K562 (cell line): ENCODE data around the gene COL23A1. TPM values are rescaled to one million over a fixed set of nuclear protein-coding genes. Genes with fewer than 3 reads are reported as not detected.

Source experiments
- ATAC-seq: fragments of 200-7000 bp; cut with Tn5 transposase; 3 replicates; pipeline ENCODE4 v1.9.1; 2020; ENCODE audit warnings: moderate library complexity
- BruUV-seq: library from RNA; stranded (reverse); fragments of 400-500 nt; replicated peaks from 2 replicates; lab custom pipeline; 2021; lab: Mats Ljungman, UMichigan
- CTCF ChIA-PET: fragments of 300-600 bp; formaldehyde crosslinking; extraction: SDS; loops from one replicate; lab custom pipeline; 2021; ENCODE audit warnings: low intra/inter-chr PET ratio; lab: Yijun Ruan, JAX
- POLR2A ChIA-PET: fragments of 300-600, 350-650 bp; sonication (Branson Sonifier 250); formaldehyde crosslinking; extraction: SDS; loops from one replicate; lab custom pipeline; 2021; ENCODE audit warnings: antibody characterized with exemption, inconsistent platforms; lab: Yijun Ruan, JAX
- DNase-seq, 4 experiments: peaks; one replicate each; pipeline versions ENCODE4 v3.0.0 to v3.0.0-alpha.2; 2011 to 2018; ENCODE audit warnings: low spot score in 3 of 4, mixed read lengths in 3 of 4; ENCODE audit errors: extremely low read depth in 1 of 4
- FAIRE-seq: peaks from 2 replicates; lab custom pipeline; 2011; peaks lifted over from hg19 to GRCh38; lab: Jason Lieb, UNC
- H2AFZ ChIP-seq: 2 replicates; pipeline ENCODE4 v1.6.0; 2011; ENCODE audit warnings: low read depth, low read length, control low read depth, inconsistent platforms
- H3K27ac ChIP-seq: fragments of 200-600 bp; 3 replicates; pipeline ENCODE4 v1.8.0; 2011; ENCODE audit warnings: low read depth, mild to moderate bottlenecking, control low read depth, inconsistent platforms, low read length, moderate library complexity, mixed read lengths; ENCODE audit errors: extremely low read depth
- H3K27me3 ChIP-seq, 2 experiments: fragments of 300-600 bp in 1 of 2; 2 replicates in 1 of 2; 3 replicates in 1 of 2; pipeline versions ENCODE4 v1.6.0 to v1.8.0; 2011; ENCODE audit warnings: inconsistent platforms in 2 of 2, low read length in 2 of 2, mild to moderate bottlenecking in 1 of 2, mixed read lengths in 1 of 2, moderate library complexity in 1 of 2; ENCODE audit not compliant: control insufficient read depth in 2 of 2, insufficient read depth in 2 of 2
- H3K36me3 ChIP-seq: fragments of 300-600 bp; 3 replicates; pipeline ENCODE4 v1.8.0; 2011; ENCODE audit warnings: mild to moderate bottlenecking, low read length, inconsistent platforms; ENCODE audit not compliant: control insufficient read depth, insufficient read depth
- H3K4me1 ChIP-seq, 2 experiments: fragments of 200-600 bp in 1 of 2; replicated peaks in 1 of 2; 2 replicates in 1 of 2; 3 replicates in 1 of 2; pipeline versions ENCODE4 v1.5.1 to v1.8.0; 2011; ENCODE audit warnings: inconsistent platforms in 2 of 2, low read length in 2 of 2, mild to moderate bottlenecking in 1 of 2, mixed read lengths in 1 of 2, moderate library complexity in 1 of 2; ENCODE audit not compliant: control insufficient read depth in 2 of 2, insufficient read depth in 2 of 2
- H3K4me2 ChIP-seq: 2 replicates; pipeline ENCODE4 v1.6.1; 2011; ENCODE audit warnings: low read length, control low read depth, inconsistent platforms, mixed read lengths; ENCODE audit not compliant: insufficient read depth
- H3K4me3 ChIP-seq: fragments of 200-600 bp; sonication (generic), shearing (Covaris generic); 2 replicates; pipeline ENCODE4 v1.5.1; 2016; ENCODE audit warnings: control low read depth, inconsistent platforms
- H3K79me2 ChIP-seq: fragments of 200-600 bp; 3 replicates; pipeline ENCODE4 v1.8.0; 2011; ENCODE audit warnings: low read length, inconsistent platforms; ENCODE audit not compliant: control insufficient read depth, insufficient read depth
- H3K9ac ChIP-seq, 2 experiments: 2 replicates each; pipeline versions ENCODE4 v1.6.0 to v1.6.1; 2011; ENCODE audit warnings: low read depth in 2 of 2, low read length in 2 of 2, control low read depth in 1 of 2, inconsistent platforms in 1 of 2, mild to moderate bottlenecking in 1 of 2, mixed read lengths in 1 of 2; ENCODE audit not compliant: insufficient read depth in 1 of 2
- H3K9me1 ChIP-seq: one replicate; pipeline ENCODE4 v1.6.0; 2011; ENCODE audit warnings: inconsistent platforms, mild to moderate bottlenecking, low read length, moderate library complexity; ENCODE audit not compliant: control insufficient read depth, insufficient read depth
- H3K9me3 ChIP-seq: replicated peaks from 2 replicates; pipeline ENCODE4 v1.5.1; 2011; ENCODE audit warnings: low read depth, low read length, inconsistent platforms; ENCODE audit not compliant: control insufficient read depth, insufficient read depth
- H4K20me1 ChIP-seq: replicated peaks from 2 replicates; pipeline ENCODE4 v1.6.1; 2011; ENCODE audit warnings: low read length, inconsistent platforms, mixed read lengths; ENCODE audit not compliant: control insufficient read depth, insufficient read depth
- DPF2 ChIP-seq: fragments of 450-650 bp; IDR thresholded peaks from 2 replicates; pipeline ENCODE4 v1.6.1; 2016
- KDM1A ChIP-seq, 2 experiments: fragments of 450-650 bp; IDR thresholded peaks; 2 replicates each; pipeline ENCODE4 v1.6.1; 2016; ENCODE audit warnings: mild to moderate bottlenecking in 2 of 2
- PHB2 ChIP-seq: fragments of 450-650 bp; IDR thresholded peaks from 2 replicates; pipeline ENCODE4 v1.6.1; 2017; ENCODE audit warnings: low read depth
- TGIF2 ChIP-seq: sonication (generic); formaldehyde crosslinking; IDR thresholded peaks from 2 replicates; pipeline ENCODE4 v1.8.1; 2022; ENCODE audit warnings: mild to moderate bottlenecking, missing genetic modification reagents, moderate library complexity
- THAP7 ChIP-seq: fragments of 250-450 bp; sonication (Bioruptor Pico); IDR thresholded peaks from 2 replicates; pipeline ENCODE4 v1.5.0; 2021
- XRCC3 ChIP-seq: fragments of 450-650 bp; IDR thresholded peaks from 2 replicates; pipeline ENCODE4 v1.6.1; 2017; ENCODE audit warnings: mild to moderate bottlenecking, moderate library complexity
- ZBTB34 ChIP-seq: fragments of 250-450 bp; sonication (Bioruptor Pico); IDR thresholded peaks from 2 replicates; pipeline ENCODE4 v1.8.0; 2021; ENCODE audit warnings: mild to moderate bottlenecking, moderate library complexity
- ZNF408 ChIP-seq: fragments of 250-450 bp; sonication (Bioruptor Pico); IDR thresholded peaks from 2 replicates; pipeline ENCODE4 v1.4.0; 2020; ENCODE audit warnings: low read depth, mild to moderate bottlenecking, moderate library complexity
- WGBS: fragments of 100-300 bp; shearing (Covaris generic); methylation state at CpG from one replicate; pipeline ENCODE4 v1.1.6; 2016; ENCODE audit warnings: low coverage, mixed read lengths; ENCODE audit not compliant: insufficient coverage; ENCODE audit errors: missing lambda C conversion rate; 5-methylcytosine and 5-hydroxymethylcytosine counted together
- in situ Hi-C: fragments of 300-500 bp; cut with MboI; formaldehyde crosslinking; loops from 4 replicates; pipeline ENCODE4 v1.15.0; 2018; ENCODE audit warnings: inconsistent platforms, mixed read lengths
- intact Hi-C: fragments of 100-400 bp; cut with micrococcal nuclease; formaldehyde crosslinking; loops from 2 replicates; pipeline ENCODE4 v1.14.2; 2022
- polyA plus RNA-seq, 8 experiments: library from polyadenylated mRNA; depleted of rRNA in 4 of 8; stranded (reverse) in 5 of 8; unstranded in 3 of 8; fragments of >200 nt; fragmentation: Nextera tagmentation in 2 of 8; fragmentation: Illumina TruSeq in 1 of 8; extraction: Ambion mirVana in 2 of 8; extraction: Trizol in 1 of 8; gene quantifications; 2 replicates each; pipeline versions ENCODE4 v1.2.1 to v1.2.3, GENCODE V29; 2011 to 2014; ENCODE audit warnings: inconsistent platforms in 1 of 8, missing spikeins in 1 of 8
- total RNA-seq, 7 experiments: library from RNA; depleted of rRNA in 6 of 7; stranded (reverse); fragments of >200 nt in 6 of 7; fragmentation: Illumina TruSeq in 2 of 7; extraction: Trizol in 2 of 7; gene quantifications; 2 replicates each; pipeline versions ENCODE4 v1.2.1 to v1.2.3, GENCODE V29; 2011 to 2021; ENCODE audit warnings: low replicate concordance in 1 of 7

COL23A1 gene
- total and polyA plus RNA-seq, 9 of the 15 experiments (the other 6 are each of a cell fraction or from before 2014, with no cell fraction given), result 0.09 TPM; not detected in 8

GRCh38 chr5:178288401-178289368, 301.5 kb downstream of the COL23A1 start:
- intact Hi-C loops, result no loop called here
- no peak for FAIRE-seq

More at GRCh38 chr5:178288401-178289368, 301.5 kb downstream of the COL23A1 start:
- no peaks in the 10 kb centered on the region for H3K9me1 ChIP-seq
- DNase-seq (no peak), ATAC-seq (no peak)
- no peak overlapping the region for H2AFZ ChIP-seq
- H3K4me1 ChIP-seq, result peaks cover 0 to 3% of the 10 kb centered on the region in 2 experiments; a peak in 2 of 5 replicates
- in situ Hi-C loops, result loop anchor here (25.0 kb wide), 1 partner anchor 549 kb away; no protein-coding TSS in a partner anchor
- H3K9ac ChIP-seq, result no peak overlapping the region
- H3K36me3 ChIP-seq, result no peaks in the 10 kb centered on the region
- H3K27me3 ChIP-seq, result peaks cover 26 to 79% of the 10 kb centered on the region in 2 experiments; a peak in 3 of 5 replicates
- ChIA-PET POLR2A (interaction anchor here (0.6 to 1.0 kb wide), 2 partner anchors 55 to 298 kb away, joined by 3 to 4 read pairs; no protein-coding TSS in a partner anchor), CTCF (no interaction called here)
- no peaks in the 10 kb centered on the region for H4K20me1 ChIP-seq
- no peak for TF ChIP-seq PHB2
- TF ChIP-seq ZBTB34 (CRISPR knock-in tag), result no peak
- TF ChIP-seq ZNF408 (CRISPR knock-in tag), result no peak
- TF ChIP-seq KDM1A (IDR thresholded peaks at IDR 0.05), result no peak
- no peak for TF ChIP-seq XRCC3
- TF ChIP-seq THAP7 (CRISPR knock-in tag), result no peak
- TF ChIP-seq DPF2, result no peak
- TF ChIP-seq TGIF2, result no peak
- H3K9me3 ChIP-seq, result no peaks in the 10 kb centered on the region
- 8% methylated on average over 21 of the region's 21 CpGs for WGBS
- H3K4me3 ChIP-seq, result no peak overlapping the region
- H3K4me2 ChIP-seq, result no peak overlapping the region
- no TSS peak for BruUV-seq
- no peak overlapping the region for H3K27ac ChIP-seq
- H3K79me2 ChIP-seq, result no peaks in the 10 kb centered on the region
